H7 (cell line): Measurements from ENCODE around the gene ADAMTS15. TPM values are rescaled to one million over a fixed set of nuclear protein-coding genes. Genes with fewer than 3 reads are reported as not detected.

Experiments used
- DNase-seq: peaks from one replicate; pipeline ENCODE4 v3.0.0; 2012
- H3K27me3 ChIP-seq: 2 replicates; pipeline ENCODE4 v1.6.0; 2011; ENCODE audit warnings: mild to moderate bottlenecking, low read length; ENCODE audit not compliant: control insufficient read depth, insufficient read depth
- H3K36me3 ChIP-seq: replicated peaks from 2 replicates; pipeline ENCODE4 v1.5.1; 2011; ENCODE audit warnings: low read length; ENCODE audit not compliant: control insufficient read depth, insufficient read depth
- H3K4me3 ChIP-seq: 2 replicates; pipeline ENCODE4 v1.5.1; 2011; ENCODE audit warnings: low read depth, mild to moderate bottlenecking, control low read depth, low read length, moderate library complexity; ENCODE audit not compliant: insufficient read depth
- total RNA-seq: library from RNA; depleted of rRNA; stranded (reverse); fragments of >200 nt; shearing (Covaris generic); gene quantifications from 2 replicates; pipeline ENCODE4 v1.2.3, GENCODE V29; 2014

The ADAMTS15 gene
- total RNA-seq, 1 experiment from 2014 or later: 1.1 TPM

GRCh38 chr11:130470832-130471706, 22.6 kb downstream of the ADAMTS15 start:
- Histone ChIP-seq H3K4me3 (no peak overlapping the region), H3K27me3 (no peaks in the 10 kb centered on the region), H3K36me3 (no peaks in the 10 kb centered on the region)
- no peak for DNase-seq

- Histone ChIP-seq H3K36me3 (no peaks in the 10 kb centered on the region), H3K27me3 (no peaks in the 10 kb centered on the region), H3K4me3 (no peak overlapping the region)
- no peak for DNase-seq
Measured at GRCh38 chr11:130471731-130472433, 23.4 kb downstream of the ADAMTS15 start.

- H3K27me3 ChIP-seq: no peaks in the 10 kb centered on the region
- no peak for DNase-seq
- H3K4me3 ChIP-seq: no peak overlapping the region
- no peaks in the 10 kb centered on the region for H3K36me3 ChIP-seq
Measured at GRCh38 chr11:130472434-130472961, 24.1 kb downstream of the ADAMTS15 start.

GRCh38 chr11:130473056-130473794, 24.8 kb downstream of the ADAMTS15 start:
- peak; percentile 52 for DNase-seq
- H3K27me3 ChIP-seq: no peaks in the 10 kb centered on the region
- H3K4me3 ChIP-seq: no peak overlapping the region
- H3K36me3 ChIP-seq: no peaks in the 10 kb centered on the region

- Histone ChIP-seq H3K4me3 (no peak overlapping the region), H3K27me3 (no peaks in the 10 kb centered on the region), H3K36me3 (no peaks in the 10 kb centered on the region)
- DNase-seq: peak; percentile 44
Measured at GRCh38 chr11:130473795-130474377, 25.4 kb downstream of the ADAMTS15 start.

GRCh38 chr11:130474637-130475400, 26.4 kb downstream of the ADAMTS15 start:
- peak; percentile 16 for DNase-seq
- Histone ChIP-seq H3K27me3 (no peaks in the 10 kb centered on the region), H3K4me3 (no peak overlapping the region), H3K36me3 (no peaks in the 10 kb centered on the region)

GRCh38 chr11:130475426-130476053, 27.1 kb downstream of the ADAMTS15 start:
- peak; percentile 17 for DNase-seq
- no peak overlapping the region for H3K4me3 ChIP-seq
- H3K36me3 ChIP-seq: no peaks in the 10 kb centered on the region
- H3K27me3 ChIP-seq: no peaks in the 10 kb centered on the region

- Histone ChIP-seq H3K36me3 (no peaks in the 10 kb centered on the region), H3K4me3 (no peak overlapping the region), H3K27me3 (no peaks in the 10 kb centered on the region)
- peak; percentile 37 for DNase-seq
Measured at GRCh38 chr11:130476200-130476921, 27.9 kb downstream of the ADAMTS15 start.

GRCh38 chr11:130476922-130477491, 28.6 kb downstream of the ADAMTS15 start:
- Histone ChIP-seq H3K36me3 (no peaks in the 10 kb centered on the region), H3K27me3 (no peaks in the 10 kb centered on the region), H3K4me3 (no peak overlapping the region)
- DNase-seq: peak; percentile 53

GRCh38 chr11:130477586-130478203, 29.2 kb downstream of the ADAMTS15 start:
- Histone ChIP-seq H3K27me3 (no peaks in the 10 kb centered on the region), H3K4me3 (no peak overlapping the region), H3K36me3 (no peaks in the 10 kb centered on the region)
- DNase-seq: peak; percentile 47

- H3K27me3 ChIP-seq: no peaks in the 10 kb centered on the region
- H3K36me3 ChIP-seq: no peaks in the 10 kb centered on the region
- no peak overlapping the region for H3K4me3 ChIP-seq
- DNase-seq: peak; percentile 52
Measured at GRCh38 chr11:130478204-130478701, 29.8 kb downstream of the ADAMTS15 start.

- Histone ChIP-seq H3K36me3 (no peaks in the 10 kb centered on the region), H3K27me3 (no peaks in the 10 kb centered on the region), H3K4me3 (no peak overlapping the region)
- peak; percentile 28 for DNase-seq
Measured at GRCh38 chr11:130478881-130479280, 30.4 kb downstream of the ADAMTS15 start.
